ENCODE measurements around the gene HCN2. TPM values are rescaled to one million over a fixed set of nuclear protein-coding genes. Genes with fewer than 3 reads are reported as not detected.
A peak's percentile ranks its signal among the peaks of the same experiment; 100 is the strongest.

HCN2 gene
- total and polyA plus RNA-seq, 10 of the 15 experiments (the other 5 are each of a cell fraction or from before 2014, with no cell fraction given), result 0.01 to 0.54 (median 0.08) TPM; not detected in 4

DNA sequence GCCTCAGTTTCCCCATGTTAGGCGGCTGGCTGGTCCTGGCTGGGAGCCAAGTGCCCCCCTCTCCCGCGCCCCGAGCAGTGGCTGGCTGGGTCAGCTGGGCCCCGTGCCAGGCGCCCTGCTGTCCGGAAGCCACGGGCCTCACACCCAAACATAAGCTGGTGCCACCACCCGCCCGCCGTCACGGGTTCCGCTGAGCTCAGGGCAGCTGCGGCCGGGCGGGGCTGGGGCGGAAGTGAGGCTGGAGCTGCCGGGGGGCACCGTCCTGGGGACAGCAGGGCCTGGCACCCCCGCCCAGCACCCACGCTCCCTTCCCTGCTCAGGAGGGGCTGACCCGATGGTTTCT lies 19.3 kb downstream of the HCN2 start (continued):
- no peak for TF ChIP-seq SPI1 (IDR thresholded peaks at IDR 0.05; ENCODE audit: borderline replicate concordance, insufficient read depth, low read depth, low read length)
- TF ChIP-seq, protein P1, sequence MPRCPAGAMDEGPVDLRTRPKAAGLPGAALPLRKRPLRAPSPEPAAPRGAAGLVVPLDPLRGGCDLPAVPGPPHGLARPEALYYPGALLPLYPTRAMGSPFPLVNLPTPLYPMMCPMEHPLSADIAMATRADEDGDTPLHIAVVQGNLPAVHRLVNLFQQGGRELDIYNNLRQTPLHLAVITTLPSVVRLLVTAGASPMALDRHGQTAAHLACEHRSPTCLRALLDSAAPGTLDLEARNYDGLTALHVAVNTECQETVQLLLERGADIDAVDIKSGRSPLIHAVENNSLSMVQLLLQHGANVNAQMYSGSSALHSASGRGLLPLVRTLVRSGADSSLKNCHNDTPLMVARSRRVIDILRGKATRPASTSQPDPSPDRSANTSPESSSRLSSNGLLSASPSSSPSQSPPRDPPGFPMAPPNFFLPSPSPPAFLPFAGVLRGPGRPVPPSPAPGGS (IDR thresholded peaks at IDR 0.05; ENCODE audit: borderline replicate concordance, insufficient read depth, low read depth, low read length, poor library complexity, severe bottlenecking), result no peak
- no peak for TF ChIP-seq MXI1 (IDR thresholded peaks at IDR 0.05; ENCODE audit: low read depth, low read length)
- TF ChIP-seq IKZF2 (IDR thresholded peaks at IDR 0.05), result no peak
- TF ChIP-seq ZNF622 (IDR thresholded peaks at IDR 0.05), result no peak

DNA sequence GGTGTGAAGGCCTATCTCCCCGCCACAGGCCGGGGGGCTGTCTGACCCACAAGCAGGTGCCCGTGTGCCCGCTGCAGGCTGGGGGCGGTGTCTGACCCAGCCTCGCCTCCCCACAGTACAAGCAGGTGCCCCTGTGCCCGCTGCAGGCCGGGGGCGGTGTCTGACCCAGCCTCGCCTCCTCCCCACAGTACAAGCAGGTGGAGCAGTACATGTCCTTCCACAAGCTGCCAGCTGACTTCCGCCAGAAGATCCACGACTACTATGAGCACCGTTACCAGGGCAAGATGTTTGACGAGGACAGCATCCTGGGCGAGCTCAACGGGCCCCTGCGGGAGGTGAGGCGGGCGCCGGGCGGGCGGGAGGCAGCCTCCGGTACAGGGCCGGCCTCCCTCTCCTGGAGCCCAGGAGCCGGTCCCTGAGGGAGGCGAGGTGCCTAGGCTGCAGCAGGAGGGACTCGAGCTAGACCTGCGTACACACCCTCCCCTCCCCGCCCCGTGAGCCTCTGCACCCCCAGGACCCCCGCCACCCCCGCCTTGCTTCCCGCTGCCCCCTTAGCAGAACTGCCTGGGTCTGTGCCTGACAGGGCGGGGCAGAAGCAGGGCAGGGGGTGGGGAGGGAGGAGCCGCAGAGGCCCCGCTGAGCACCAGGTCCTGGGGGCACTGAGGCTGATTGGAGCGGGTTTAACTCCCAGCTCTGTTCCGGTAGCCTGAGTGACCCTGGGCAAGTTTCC lies 20.6 kb downstream of the HCN2 start:
- H3K4me1 ChIP-seq (ENCODE audit: control insufficient read depth, insufficient read depth, low read length), result peaks cover 8% of the 10 kb centered on the region
- ATAC-seq (peak; percentile 66), FAIRE-seq (no peak), DNase-seq (ENCODE audit: low read depth, low spot score) (no peak)
- CTCF ChIA-PET, result interaction anchor here (1.0 kb wide), 1 partner anchor 99 kb away, joined by 3 read pairs; no protein-coding TSS in a partner anchor
- no peaks in the 10 kb centered on the region for H3K27me3 ChIP-seq (replicated peaks in 1 of 2; ENCODE audit: control insufficient read depth in 2 of 2, insufficient read depth in 2 of 2, low read length in 1 of 2)
- H3K4me2 ChIP-seq (ENCODE audit: control insufficient read depth, insufficient read depth), result peak overlapping the region; percentile 74
- BruUV-seq (replicated peaks), result no TSS peak
- in situ Hi-C loops (cut with MboI), result no loop called here
- RAD21 ChIA-PET (ENCODE audit: unreplicated experiment), result no interaction called here
- intact Hi-C loops (cut with micrococcal nuclease; ENCODE audit: unreplicated experiment), result no loop called here
- 31% methylated on average over 19 of the region's 38 CpGs for WGBS (ENCODE audit: insufficient coverage, insufficient replicate concordance, low lambda C conversion rate, missing lambda C conversion rate)
- POLR2A ChIA-PET, result interaction anchor here (1.0 kb wide), 1 partner anchor 78 kb away, joined by 3 read pairs; the partner anchor contains the start of gene CDC34
- peak overlapping the region; percentile 60; the same call in 1 of the 2 replicates for H3K9ac ChIP-seq (ENCODE audit: control insufficient read depth, insufficient read depth, low read length)
- peak overlapping the region; percentile 78 for H2AFZ ChIP-seq (ENCODE audit: control insufficient read depth, low read depth, low read length)
- no peak overlapping the region; the same call in 1 of the 2 replicates for H3K4me3 ChIP-seq
- H3K79me2 ChIP-seq (ENCODE audit: control insufficient read depth, insufficient read depth, low read length), result no peaks in the 10 kb centered on the region
- H3K27ac ChIP-seq (ENCODE audit: control insufficient read depth, insufficient read depth), result peak overlapping the region; percentile 73; the same call in 1 of the 2 replicates
- SMC1A ChIA-PET (ENCODE audit: uncharacterized antibody, unreplicated experiment), result no interaction called here
- no peaks in the 10 kb centered on the region for H4K20me1 ChIP-seq (ENCODE audit: control insufficient read depth, insufficient read depth)
- H3K9me3 ChIP-seq (replicated peaks; ENCODE audit: control insufficient read depth, insufficient read depth, low read length), result no peaks in the 10 kb centered on the region
- no peaks in the 10 kb centered on the region for H3K36me3 ChIP-seq (ENCODE audit: control insufficient read depth in 2 of 2, insufficient read depth in 2 of 2, low read length in 1 of 2)
- no peak for TF ChIP-seq RAD21 (IDR thresholded peaks at IDR 0.05; ENCODE audit: insufficient read depth, low read depth, low read length)
- TF ChIP-seq, protein P2, sequence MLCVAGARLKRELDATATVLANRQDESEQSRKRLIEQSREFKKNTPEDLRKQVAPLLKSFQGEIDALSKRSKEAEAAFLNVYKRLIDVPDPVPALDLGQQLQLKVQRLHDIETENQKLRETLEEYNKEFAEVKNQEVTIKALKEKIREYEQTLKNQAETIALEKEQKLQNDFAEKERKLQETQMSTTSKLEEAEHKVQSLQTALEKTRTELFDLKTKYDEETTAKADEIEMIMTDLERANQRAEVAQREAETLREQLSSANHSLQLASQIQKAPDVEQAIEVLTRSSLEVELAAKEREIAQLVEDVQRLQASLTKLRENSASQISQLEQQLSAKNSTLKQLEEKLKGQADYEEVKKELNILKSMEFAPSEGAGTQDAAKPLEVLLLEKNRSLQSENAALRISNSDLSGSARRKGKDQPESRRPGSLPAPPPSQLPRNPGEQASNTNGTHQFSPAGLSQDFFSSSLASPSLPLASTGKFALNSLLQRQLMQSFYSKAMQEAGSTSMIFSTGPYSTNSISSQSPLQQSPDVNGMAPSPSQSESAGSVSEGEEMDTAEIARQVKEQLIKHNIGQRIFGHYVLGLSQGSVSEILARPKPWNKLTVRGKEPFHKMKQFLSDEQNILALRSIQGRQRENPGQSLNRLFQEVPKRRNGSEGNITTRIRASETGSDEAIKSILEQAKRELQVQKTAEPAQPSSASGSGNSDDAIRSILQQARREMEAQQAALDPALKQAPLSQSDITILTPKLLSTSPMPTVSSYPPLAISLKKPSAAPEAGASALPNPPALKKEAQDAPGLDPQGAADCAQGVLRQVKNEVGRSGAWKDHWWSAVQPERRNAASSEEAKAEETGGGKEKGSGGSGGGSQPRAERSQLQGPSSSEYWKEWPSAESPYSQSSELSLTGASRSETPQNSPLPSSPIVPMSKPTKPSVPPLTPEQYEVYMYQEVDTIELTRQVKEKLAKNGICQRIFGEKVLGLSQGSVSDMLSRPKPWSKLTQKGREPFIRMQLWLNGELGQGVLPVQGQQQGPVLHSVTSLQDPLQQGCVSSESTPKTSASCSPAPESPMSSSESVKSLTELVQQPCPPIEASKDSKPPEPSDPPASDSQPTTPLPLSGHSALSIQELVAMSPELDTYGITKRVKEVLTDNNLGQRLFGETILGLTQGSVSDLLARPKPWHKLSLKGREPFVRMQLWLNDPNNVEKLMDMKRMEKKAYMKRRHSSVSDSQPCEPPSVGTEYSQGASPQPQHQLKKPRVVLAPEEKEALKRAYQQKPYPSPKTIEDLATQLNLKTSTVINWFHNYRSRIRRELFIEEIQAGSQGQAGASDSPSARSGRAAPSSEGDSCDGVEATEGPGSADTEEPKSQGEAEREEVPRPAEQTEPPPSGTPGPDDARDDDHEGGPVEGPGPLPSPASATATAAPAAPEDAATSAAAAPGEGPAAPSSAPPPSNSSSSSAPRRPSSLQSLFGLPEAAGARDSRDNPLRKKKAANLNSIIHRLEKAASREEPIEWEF (IDR thresholded peaks at IDR 0.05; ENCODE audit: insufficient replicate concordance, low read depth, low read length), result no peak
- TF ChIP-seq NFYA (IDR thresholded peaks at IDR 0.05; ENCODE audit: borderline replicate concordance, low read depth, low read length), result no peak
- 0 out of 2 replicates have a peak, but pooled peaks have one; percentile 29 for TF ChIP-seq LARP7 (IDR thresholded peaks at IDR 0.05)
- TF ChIP-seq ASH2L (IDR thresholded peaks at IDR 0.05; ENCODE audit: borderline replicate concordance, low read depth), result no peak
- TF ChIP-seq HDAC6 (IDR thresholded peaks at IDR 0.05; ENCODE audit: unreplicated experiment), result no peak
- TF ChIP-seq EZH2 (IDR thresholded peaks at IDR 0.05; ENCODE audit: borderline replicate concordance, control insufficient read depth, low read depth, low read length), result no peak
- TF ChIP-seq TCF7 (IDR thresholded peaks at IDR 0.05; ENCODE audit: borderline replicate concordance), result no peak
- TF ChIP-seq IRF4 (IDR thresholded peaks at IDR 0.05; ENCODE audit: low read depth, low read length), result no peak
- TF ChIP-seq EP300 (IDR thresholded peaks at IDR 0.05; ENCODE audit: borderline replicate concordance in 1 of 2, control insufficient read depth in 1 of 2, low read depth in 2 of 2, low read length in 2 of 2), result no peak
